Neural cell (in vitro differentiated cells): Measurements from ENCODE around the gene HIVEP3. TPM values are rescaled to one million over a fixed set of nuclear protein-coding genes. Genes with fewer than 3 reads are reported as not detected.

Experiments used
- H2AFZ ChIP-seq: fragments of 200-600, 300-800 bp; sonication (generic), shearing (Covaris generic); 2 replicates; pipeline ENCODE4 v1.6.0; 2014; ENCODE audit warnings: low read depth, mild to moderate bottlenecking, antibody characterized with exemption, low read length, moderate library complexity
- H3F3A ChIP-seq: fragments of 200-600 bp; shearing (Covaris generic); 2 replicates; pipeline ENCODE4 v1.6.1; 2016; ENCODE audit warnings: mild to moderate bottlenecking, moderate library complexity, mixed read lengths, antibody characterized with exemption, low read length; ENCODE audit not compliant: insufficient read depth, poor library complexity, severe bottlenecking
- H3K27ac ChIP-seq: fragments of 200-600, 300-800 bp; sonication (generic), shearing (Covaris generic); 2 replicates; pipeline ENCODE4 v1.5.1; 2014; ENCODE audit warnings: mild to moderate bottlenecking, low read length, moderate library complexity
- H3K27me3 ChIP-seq: fragments of 300-800, 200-600 bp; sonication (generic), shearing (Covaris generic); 2 replicates; pipeline ENCODE4 v1.6.0; 2014; ENCODE audit warnings: mild to moderate bottlenecking, low read depth, low read length, moderate library complexity; ENCODE audit not compliant: insufficient read depth
- H3K36me3 ChIP-seq: fragments of 300-800, 200-600 bp; sonication (generic), shearing (Covaris generic); 2 replicates; pipeline ENCODE4 v1.5.1; 2014; ENCODE audit warnings: mild to moderate bottlenecking, antibody characterized with exemption, low read length, moderate library complexity; ENCODE audit not compliant: insufficient read depth
- H3K4me2 ChIP-seq: fragments of 300-800, 200-600 bp; sonication (generic), shearing (Covaris generic); 2 replicates; pipeline ENCODE4 v1.6.0; 2014; ENCODE audit warnings: mild to moderate bottlenecking, low read length
- H3K4me3 ChIP-seq: fragments of 300-800, 200-600 bp; sonication (generic), shearing (Covaris generic); 2 replicates; pipeline ENCODE4 v1.5.1; 2014; ENCODE audit warnings: mild to moderate bottlenecking, low read length, moderate library complexity
- H3K79me2 ChIP-seq: fragments of 200-600 bp; shearing (Covaris generic); replicated peaks from 2 replicates; pipeline ENCODE4 v1.6.0; 2014; ENCODE audit warnings: mild to moderate bottlenecking, low read length, moderate library complexity; ENCODE audit not compliant: insufficient read depth
- H3K9ac ChIP-seq: fragments of 300-800, 200-600 bp; sonication (generic), shearing (Covaris generic); 2 replicates; pipeline ENCODE4 v1.6.1; 2016; ENCODE audit warnings: mild to moderate bottlenecking, low read length, mixed read lengths
- H3K9me2 ChIP-seq: fragments of 200-600 bp; shearing (Covaris generic); 2 replicates; pipeline ENCODE4 v1.6.1; 2016; ENCODE audit warnings: mild to moderate bottlenecking, low read length, mixed read lengths; ENCODE audit not compliant: insufficient read depth
- H3K9me3 ChIP-seq: fragments of 200-600, 300-800 bp; sonication (generic), shearing (Covaris generic); 2 replicates; pipeline ENCODE4 v1.6.1; 2016; ENCODE audit warnings: mild to moderate bottlenecking, mixed run types, low read length, moderate library complexity, mixed read lengths
- H4K20me1 ChIP-seq: fragments of 200-600 bp; shearing (Covaris generic); 2 replicates; pipeline ENCODE4 v1.6.1; 2016; ENCODE audit warnings: mild to moderate bottlenecking, mixed run types; ENCODE audit not compliant: insufficient read depth
- EP300 ChIP-seq: fragments of 450-650 bp; conservative IDR thresholded peaks from 2 replicates; pipeline ENCODE4 v1.6.1; 2014; ENCODE audit warnings: antibody characterized with exemption, mild to moderate bottlenecking, moderate library complexity; ENCODE audit not compliant: poor library complexity, severe bottlenecking
- EZH2 ChIP-seq: fragments of 200-600, 300-800 bp; shearing (Covaris generic), sonication (generic); IDR thresholded peaks from 2 replicates; pipeline ENCODE4 v1.6.1; 2014; ENCODE audit warnings: antibody characterized with exemption, low read length, borderline replicate concordance, mild to moderate bottlenecking; ENCODE audit not compliant: insufficient read depth, poor library complexity, severe bottlenecking
- MXI1 ChIP-seq: fragments of 450-650 bp; conservative IDR thresholded peaks from 2 replicates; pipeline ENCODE4 v1.6.1; 2014; ENCODE audit warnings: antibody characterized with exemption, mild to moderate bottlenecking; ENCODE audit not compliant: poor library complexity, severe bottlenecking
- POLR2AphosphoS5 ChIP-seq: IDR thresholded peaks from 2 replicates; pipeline ENCODE4 v1.6.1; 2012
- RAD21 ChIP-seq: fragments of 450-650 bp; conservative IDR thresholded peaks from 2 replicates; pipeline ENCODE4 v1.6.1; 2014; ENCODE audit warnings: antibody characterized with exemption, mild to moderate bottlenecking, moderate library complexity
- SMC3 ChIP-seq: fragments of 450-650 bp; conservative IDR thresholded peaks from 2 replicates; pipeline ENCODE4 v1.6.1; 2014; ENCODE audit warnings: antibody characterized with exemption, mild to moderate bottlenecking, moderate library complexity; ENCODE audit not compliant: poor library complexity
- TAF1 ChIP-seq: IDR thresholded peaks from 2 replicates; pipeline ENCODE4 v1.6.1; 2012; ENCODE audit warnings: low read depth
- polyA plus RNA-seq: library from polyadenylated mRNA; depleted of rRNA; stranded (reverse); fragments of >200 nt; gene quantifications from 2 replicates; pipeline ENCODE4 v1.2.3, GENCODE V29; 2014
- TF ChIP-seq, protein P1 (sequence below): IDR thresholded peaks from 2 replicates; pipeline ENCODE4 v1.6.1; 2012; ENCODE audit warnings: borderline replicate concordance
- TF ChIP-seq, protein P2 (sequence below): fragments of 450-650 bp; IDR thresholded peaks from 2 replicates; pipeline ENCODE4 v1.5.1; 2014; ENCODE audit warnings: antibody characterized with exemption, mild to moderate bottlenecking, moderate library complexity; ENCODE audit not compliant: poor library complexity, severe bottlenecking

The HIVEP3 gene
- polyA plus RNA-seq, 1 donor from 2014 or later: 2.6 TPM

DNA sequence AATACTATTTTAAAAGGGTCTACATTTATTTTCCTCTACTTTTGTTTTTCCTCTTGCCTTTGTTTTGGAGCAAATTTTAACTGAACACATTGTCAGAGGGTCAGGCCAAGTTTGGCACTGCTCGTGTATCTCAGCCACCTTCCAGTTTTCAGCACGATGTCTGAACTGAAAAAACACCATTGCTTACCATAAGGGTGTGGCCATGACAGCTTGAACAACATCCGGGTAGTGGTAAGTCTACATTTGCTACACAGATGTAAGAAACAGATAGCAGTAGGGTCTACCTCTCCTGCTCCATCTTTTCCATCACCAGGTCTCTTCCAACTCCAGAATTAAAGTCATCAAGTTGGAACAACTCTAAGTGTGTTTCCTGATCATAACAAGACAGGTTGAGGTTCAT is 4.2 kb downstream of the HIVEP3 start:
- Histone ChIP-seq H3K27me3 (no peaks in the 10 kb centered on the region), H3K9ac (no peak overlapping the region), H3K36me3 (no peaks in the 10 kb centered on the region), H3K9me3 (no peaks in the 10 kb centered on the region), H2AFZ (no peak overlapping the region), H3K4me2 (no peak overlapping the region), H3F3A (peaks cover 5% of the 10 kb centered on the region), H3K79me2 (peaks cover 40% of the 10 kb centered on the region), H3K4me3 (no peak overlapping the region), H3K27ac (no peak overlapping the region), H3K9me2 (no peaks in the 10 kb centered on the region), H4K20me1 (no peaks in the 10 kb centered on the region)
- TF ChIP-seq SMC3 (no peak), POLR2AphosphoS5 (no peak), EZH2 (no peak), EP300 (no peak), RAD21 (no peak), MXI1 (no peak)

DNA sequence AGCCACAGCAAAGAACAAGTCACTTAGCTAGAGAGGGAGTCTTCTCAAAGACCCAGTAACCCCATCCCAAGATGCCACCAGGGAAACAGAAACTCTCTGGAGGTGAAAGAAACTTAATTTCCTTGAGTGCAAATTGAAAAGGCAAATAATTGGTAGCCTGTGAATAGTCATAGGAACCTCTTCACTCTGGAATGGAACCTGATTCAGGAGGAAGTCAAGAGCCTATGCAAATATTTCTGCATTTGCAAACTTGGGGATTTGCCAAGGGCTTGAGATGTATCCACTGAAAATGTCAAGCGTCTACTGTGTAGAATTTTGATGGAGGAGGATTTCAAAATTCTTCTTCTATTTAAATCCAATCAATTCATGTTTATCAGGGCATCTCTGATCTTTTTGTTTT is 5.7 kb downstream of the HIVEP3 start:
- no peak overlapping the region for H3K4me3 ChIP-seq
- H3K9ac ChIP-seq: no peak overlapping the region
- peaks cover 44% of the 10 kb centered on the region for H3K79me2 ChIP-seq
- no peaks in the 10 kb centered on the region for H4K20me1 ChIP-seq
- no peak overlapping the region for H3K4me2 ChIP-seq
- no peaks in the 10 kb centered on the region for H3K9me2 ChIP-seq
- TF ChIP-seq, protein P1, sequence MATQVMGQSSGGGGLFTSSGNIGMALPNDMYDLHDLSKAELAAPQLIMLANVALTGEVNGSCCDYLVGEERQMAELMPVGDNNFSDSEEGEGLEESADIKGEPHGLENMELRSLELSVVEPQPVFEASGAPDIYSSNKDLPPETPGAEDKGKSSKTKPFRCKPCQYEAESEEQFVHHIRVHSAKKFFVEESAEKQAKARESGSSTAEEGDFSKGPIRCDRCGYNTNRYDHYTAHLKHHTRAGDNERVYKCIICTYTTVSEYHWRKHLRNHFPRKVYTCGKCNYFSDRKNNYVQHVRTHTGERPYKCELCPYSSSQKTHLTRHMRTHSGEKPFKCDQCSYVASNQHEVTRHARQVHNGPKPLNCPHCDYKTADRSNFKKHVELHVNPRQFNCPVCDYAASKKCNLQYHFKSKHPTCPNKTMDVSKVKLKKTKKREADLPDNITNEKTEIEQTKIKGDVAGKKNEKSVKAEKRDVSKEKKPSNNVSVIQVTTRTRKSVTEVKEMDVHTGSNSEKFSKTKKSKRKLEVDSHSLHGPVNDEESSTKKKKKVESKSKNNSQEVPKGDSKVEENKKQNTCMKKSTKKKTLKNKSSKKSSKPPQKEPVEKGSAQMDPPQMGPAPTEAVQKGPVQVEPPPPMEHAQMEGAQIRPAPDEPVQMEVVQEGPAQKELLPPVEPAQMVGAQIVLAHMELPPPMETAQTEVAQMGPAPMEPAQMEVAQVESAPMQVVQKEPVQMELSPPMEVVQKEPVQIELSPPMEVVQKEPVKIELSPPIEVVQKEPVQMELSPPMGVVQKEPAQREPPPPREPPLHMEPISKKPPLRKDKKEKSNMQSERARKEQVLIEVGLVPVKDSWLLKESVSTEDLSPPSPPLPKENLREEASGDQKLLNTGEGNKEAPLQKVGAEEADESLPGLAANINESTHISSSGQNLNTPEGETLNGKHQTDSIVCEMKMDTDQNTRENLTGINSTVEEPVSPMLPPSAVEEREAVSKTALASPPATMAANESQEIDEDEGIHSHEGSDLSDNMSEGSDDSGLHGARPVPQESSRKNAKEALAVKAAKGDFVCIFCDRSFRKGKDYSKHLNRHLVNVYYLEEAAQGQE: no peak
- TF ChIP-seq MXI1 (no peak), EZH2 (no peak), TAF1 (no peak), RAD21 (no peak), EP300 (no peak), POLR2AphosphoS5 (no peak), SMC3 (no peak)
- TF ChIP-seq, protein P2, sequence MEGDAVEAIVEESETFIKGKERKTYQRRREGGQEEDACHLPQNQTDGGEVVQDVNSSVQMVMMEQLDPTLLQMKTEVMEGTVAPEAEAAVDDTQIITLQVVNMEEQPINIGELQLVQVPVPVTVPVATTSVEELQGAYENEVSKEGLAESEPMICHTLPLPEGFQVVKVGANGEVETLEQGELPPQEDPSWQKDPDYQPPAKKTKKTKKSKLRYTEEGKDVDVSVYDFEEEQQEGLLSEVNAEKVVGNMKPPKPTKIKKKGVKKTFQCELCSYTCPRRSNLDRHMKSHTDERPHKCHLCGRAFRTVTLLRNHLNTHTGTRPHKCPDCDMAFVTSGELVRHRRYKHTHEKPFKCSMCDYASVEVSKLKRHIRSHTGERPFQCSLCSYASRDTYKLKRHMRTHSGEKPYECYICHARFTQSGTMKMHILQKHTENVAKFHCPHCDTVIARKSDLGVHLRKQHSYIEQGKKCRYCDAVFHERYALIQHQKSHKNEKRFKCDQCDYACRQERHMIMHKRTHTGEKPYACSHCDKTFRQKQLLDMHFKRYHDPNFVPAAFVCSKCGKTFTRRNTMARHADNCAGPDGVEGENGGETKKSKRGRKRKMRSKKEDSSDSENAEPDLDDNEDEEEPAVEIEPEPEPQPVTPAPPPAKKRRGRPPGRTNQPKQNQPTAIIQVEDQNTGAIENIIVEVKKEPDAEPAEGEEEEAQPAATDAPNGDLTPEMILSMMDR: no peak
- H3K9me3 ChIP-seq: no peaks in the 10 kb centered on the region
- peaks cover 5% of the 10 kb centered on the region for H3F3A ChIP-seq
- no peak overlapping the region for H3K27ac ChIP-seq
- H2AFZ ChIP-seq: no peak overlapping the region
- H3K36me3 ChIP-seq: no peaks in the 10 kb centered on the region
- no peaks in the 10 kb centered on the region for H3K27me3 ChIP-seq
